GM10248 (cell line): ENCODE measurements around the gene FAM98C.

Source experiments
- CTCF ChIA-PET: fragments of 300-600 bp; sonication (Branson Sonifier 250); formaldehyde crosslinking; extraction: SDS; loops from one replicate; lab custom pipeline; 2021; ENCODE audit warnings: antibody characterized with exemption; lab: Yijun Ruan, JAX
- POLR2A ChIA-PET: fragments of 350-650 bp; sonication (Branson Sonifier 250); formaldehyde crosslinking; extraction: SDS; loops from one replicate; lab custom pipeline; 2020; ENCODE audit warnings: antibody characterized with exemption; lab: Yijun Ruan, JAX
- DNase-seq: peaks from one replicate; pipeline ENCODE4 v3.0.0; 2012; ENCODE audit errors: extremely low spot score
- TF ChIP-seq, protein P1 (sequence below): IDR thresholded peaks from 2 replicates; pipeline ENCODE4 v1.5.1; 2012; ENCODE audit warnings: mild to moderate bottlenecking, low read depth; ENCODE audit errors: extremely low read depth, missing control alignments, control extremely low read depth

The FAM98C gene

GRCh38 chr19:38392707-38393308 is 10.1 kb upstream of the FAM98C start:
- ChIA-PET POLR2A (no interaction called here), CTCF (interaction anchor here (0.9 to 3.7 kb wide), 3 partner anchors 9 to 16 kb away, joined by 3 to 32 read pairs (median 3); partner anchors contain the start of gene FAM98C)

GRCh38 chr19:38394488-38394887 is 8.4 kb upstream of the FAM98C start:
- POLR2A ChIA-PET, result interaction anchor here (0.6 to 1.2 kb wide), 2 partner anchors 20 to 60 kb away, joined by 3 to 4 read pairs; partner anchors contain the start of gene PSMD8
- CTCF ChIA-PET, result interaction anchor here (0.9 to 3.7 kb wide), 2 partner anchors 8 to 536 kb away, joined by 3 to 32 read pairs; partner anchors contain the start of genes FAM98C, MRPS12 and SARS2
- TF ChIP-seq, protein P1, sequence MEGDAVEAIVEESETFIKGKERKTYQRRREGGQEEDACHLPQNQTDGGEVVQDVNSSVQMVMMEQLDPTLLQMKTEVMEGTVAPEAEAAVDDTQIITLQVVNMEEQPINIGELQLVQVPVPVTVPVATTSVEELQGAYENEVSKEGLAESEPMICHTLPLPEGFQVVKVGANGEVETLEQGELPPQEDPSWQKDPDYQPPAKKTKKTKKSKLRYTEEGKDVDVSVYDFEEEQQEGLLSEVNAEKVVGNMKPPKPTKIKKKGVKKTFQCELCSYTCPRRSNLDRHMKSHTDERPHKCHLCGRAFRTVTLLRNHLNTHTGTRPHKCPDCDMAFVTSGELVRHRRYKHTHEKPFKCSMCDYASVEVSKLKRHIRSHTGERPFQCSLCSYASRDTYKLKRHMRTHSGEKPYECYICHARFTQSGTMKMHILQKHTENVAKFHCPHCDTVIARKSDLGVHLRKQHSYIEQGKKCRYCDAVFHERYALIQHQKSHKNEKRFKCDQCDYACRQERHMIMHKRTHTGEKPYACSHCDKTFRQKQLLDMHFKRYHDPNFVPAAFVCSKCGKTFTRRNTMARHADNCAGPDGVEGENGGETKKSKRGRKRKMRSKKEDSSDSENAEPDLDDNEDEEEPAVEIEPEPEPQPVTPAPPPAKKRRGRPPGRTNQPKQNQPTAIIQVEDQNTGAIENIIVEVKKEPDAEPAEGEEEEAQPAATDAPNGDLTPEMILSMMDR, result no peak
- peak; percentile 59 for DNase-seq

More at GRCh38 chr19:38392707-38393308, 10.1 kb upstream of the FAM98C start:
- DNase-seq, result no peak
- TF ChIP-seq, protein P1, result no peak

- ChIA-PET POLR2A (no interaction called here), CTCF (interaction anchor here (3.7 kb wide), 1 partner anchor 7 kb away, joined by 32 read pairs; the partner anchor contains the start of gene FAM98C)
- TF ChIP-seq, protein P1, result no peak
- DNase-seq, result no peak
Observed at GRCh38 chr19:38395381-38396114, 7.3 kb upstream of the FAM98C start.

- ChIA-PET CTCF (no interaction called here), POLR2A (no interaction called here)
- DNase-seq, result no peak
- TF ChIP-seq, protein P1, result no peak
Observed at GRCh38 chr19:38399081-38399480, 3.8 kb upstream of the FAM98C start.

GRCh38 chr19:38399537-38399936 is 3.4 kb upstream of the FAM98C start:
- TF ChIP-seq, protein P1, result no peak
- CTCF ChIA-PET, result interaction anchor here (1.3 to 1.4 kb wide), 2 partner anchors 10 to 98 kb away, joined by 4 to 5 read pairs; no protein-coding TSS in a partner anchor
- POLR2A ChIA-PET, result no interaction called here

GRCh38 chr19:38400361-38400760 is 2.5 kb upstream of the FAM98C start:
- TF ChIP-seq, protein P1, result no peak
- ChIA-PET CTCF (interaction anchor here (0.9 to 1.4 kb wide), 3 partner anchors 11 to 530 kb away, joined by 3 to 5 read pairs (median 4); partner anchors contain the start of genes MRPS12 and SARS2), POLR2A (no interaction called here)
- DNase-seq, result no peak

More at GRCh38 chr19:38399537-38399936, 3.4 kb upstream of the FAM98C start:
- DNase-seq, result no peak
